HG02840 (cell line): ENCODE measurements around the gene KRTAP10-5.
"Not testable (repeated sequence)": the region's sequence is repeated elsewhere in the genome, so short reads cannot be mapped to it uniquely, and the experiment has no call there.

Source experiments
- ATAC-seq: cut with Tn5 transposase; IDR thresholded peaks from one replicate; pipeline ENCODE4 v1.9.1; 2021; ENCODE audit warnings: mild to moderate bottlenecking, moderate library complexity, moderate number of reproducible peaks; ENCODE audit not compliant: unreplicated experiment, low FRiP score

The KRTAP10-5 gene

GRCh38 chr21:44592446-44593311 is 12.3 kb upstream of the KRTAP10-5 start, which contains the start of gene KRTAP10-6:
TSS of gene KRTAP10-6 (minus strand) at chr21:44592505. CDS start at chr21:44592484, 21 bp downstream.
- ATAC-seq, result no peak

GRCh38 chr21:44591801-44592130 is 11.4 kb upstream of the KRTAP10-5 start:
- not testable (repeated sequence) for ATAC-seq

GRCh38 chr21:44590897-44591800 is 10.7 kb upstream of the KRTAP10-5 start:
- not testable (repeated sequence) for ATAC-seq

GRCh38 chr21:44590311-44590721 is 9.9 kb upstream of the KRTAP10-5 start:
- ATAC-seq, result no peak

- ATAC-seq, result no peak
These were observed 9.3 kb upstream of the KRTAP10-5 start for GRCh38 chr21:44589586-44590305.

- ATAC-seq, result no peak
These were observed 8.7 kb upstream of the KRTAP10-5 start for GRCh38 chr21:44589094-44589493.

- no peak for ATAC-seq
These were observed 5.5 kb upstream of the KRTAP10-5 start for GRCh38 chr21:44585892-44586291.

- no peak for ATAC-seq
These were observed 3.4 kb upstream of the KRTAP10-5 start for GRCh38 chr21:44583800-44584147.

- ATAC-seq, result no peak
These were observed 2.8 kb upstream of the KRTAP10-5 start for GRCh38 chr21:44583089-44583799.

- no peak for ATAC-seq
These were observed 1.7 kb upstream of the KRTAP10-5 start for GRCh38 chr21:44582055-44582454.

- ATAC-seq, result no peak
These were observed 754 bp upstream of the KRTAP10-5 start for GRCh38 chr21:44581158-44581557.

GRCh38 chr21:44579833-44580144 is 615 bp downstream of the KRTAP10-5 start:
- ATAC-seq, result no peak

- ATAC-seq, result no peak
These were observed 1.2 kb downstream of the KRTAP10-5 start for GRCh38 chr21:44579056-44579832.

- ATAC-seq, result no peak
These were observed 1.9 kb downstream of the KRTAP10-5 start for GRCh38 chr21:44578371-44579055.

- no peak for ATAC-seq
These were observed 4.4 kb downstream of the KRTAP10-5 start for GRCh38 chr21:44576025-44576420.

GRCh38 chr21:44575307-44576024 is 4.9 kb downstream of the KRTAP10-5 start:
- no peak for ATAC-seq

- no peak for ATAC-seq
These were observed 5.7 kb downstream of the KRTAP10-5 start for GRCh38 chr21:44574457-44575306.
